ENCODE measurements around the gene MARCHF3.

Gene MARCHF3

GRCh38 chr5:127013407-127013806, 17.0 kb downstream of the MARCHF3 start:
- intact Hi-C loops (cut with DNase I; ENCODE audit: low total_unique reads): no loop called here
- Histone ChIP-seq H3K36me3 (no peaks in the 10 kb centered on the region), H3K27ac (no peak overlapping the region), H3K4me1 (peaks cover 0 to 3% (median 0%) of the 10 kb centered on the region in 4 donors), H3K9me3 (no peaks in the 10 kb centered on the region), H3K27me3 (no peaks in the 10 kb centered on the region), H3K4me3 (no peak overlapping the region)
- no peak for DNase-seq
- TF ChIP-seq CTCF (IDR thresholded peaks at IDR 0.05): no peak

GRCh38 chr5:127012916-127013315, 17.4 kb downstream of the MARCHF3 start:
- Histone ChIP-seq H3K36me3 (no peaks in the 10 kb centered on the region), H3K27me3 (no peaks in the 10 kb centered on the region), H3K4me3 (no peak overlapping the region), H3K4me1 (peaks cover 0 to 3% (median 0%) of the 10 kb centered on the region in 4 donors), H3K9me3 (no peaks in the 10 kb centered on the region), H3K27ac (no peak overlapping the region)
- intact Hi-C loops (cut with DNase I; ENCODE audit: low total_unique reads): no loop called here
- no peak for DNase-seq
- no peak for TF ChIP-seq CTCF (IDR thresholded peaks at IDR 0.05)

- H3K27me3 ChIP-seq: no peaks in the 10 kb centered on the region
- intact Hi-C loops (cut with DNase I; ENCODE audit: low total_unique reads): no loop called here
- H3K27ac ChIP-seq: no peak overlapping the region
- DNase-seq: no peak
- H3K9me3 ChIP-seq: no peaks in the 10 kb centered on the region
- no peak overlapping the region for H3K4me3 ChIP-seq
- no peaks in the 10 kb centered on the region for H3K36me3 ChIP-seq
- H3K4me1 ChIP-seq: peaks cover 0 to 3% (median 0%) of the 10 kb centered on the region in 4 donors
- no peak for TF ChIP-seq CTCF (IDR thresholded peaks at IDR 0.05)
Measured at GRCh38 chr5:127011961-127012644, 18.3 kb downstream of the MARCHF3 start.

GRCh38 chr5:127011153-127011552, 19.2 kb downstream of the MARCHF3 start:
- H3K36me3 ChIP-seq: no peaks in the 10 kb centered on the region
- no peak overlapping the region for H3K4me3 ChIP-seq
- no peak overlapping the region for H3K27ac ChIP-seq
- intact Hi-C loops (cut with DNase I; ENCODE audit: low total_unique reads): no loop called here
- H3K9me3 ChIP-seq: no peaks in the 10 kb centered on the region
- DNase-seq: no peak
- peaks cover 0 to 3% (median 0%) of the 10 kb centered on the region in 4 donors for H3K4me1 ChIP-seq
- H3K27me3 ChIP-seq: no peaks in the 10 kb centered on the region
- TF ChIP-seq CTCF (IDR thresholded peaks at IDR 0.05): no peak

GRCh38 chr5:127010362-127010761, 20.0 kb downstream of the MARCHF3 start:
- Histone ChIP-seq H3K9me3 (no peaks in the 10 kb centered on the region), H3K4me1 (peaks cover 0 to 3% (median 0%) of the 10 kb centered on the region in 4 donors), H3K36me3 (no peaks in the 10 kb centered on the region), H3K4me3 (no peak overlapping the region), H3K27ac (no peak overlapping the region), H3K27me3 (no peaks in the 10 kb centered on the region)
- intact Hi-C loops (cut with DNase I; ENCODE audit: low total_unique reads): no loop called here
- TF ChIP-seq CTCF (IDR thresholded peaks at IDR 0.05): no peak
- no peak for DNase-seq

Data from tibial artery (tissue), 4 donors.